IMR-90 (cell line): ENCODE measurements around the gene KLF13. TPM values are rescaled to one million over a fixed set of nuclear protein-coding genes. Genes with fewer than 3 reads are reported as not detected.

Source experiments
- ATAC-seq: fragments of 200-7000 bp; cut with Tn5 transposase; 2 replicates; pipeline ENCODE4 v1.9.1; 2020; ENCODE audit warnings: low read depth, mild to moderate bottlenecking, moderate library complexity
- BruUV-seq: library from RNA; stranded (reverse); fragments of 400-500 nt; replicated peaks from 2 replicates; lab custom pipeline; 2021; lab: Mats Ljungman, UMichigan
- CTCF ChIA-PET: fragments of 300-600 bp; formaldehyde crosslinking; extraction: SDS; loops from one replicate; lab custom pipeline; 2021; ENCODE audit warnings: antibody characterized with exemption; lab: Yijun Ruan, JAX
- POLR2A ChIA-PET: fragments of 300-600 bp; sonication (Branson Sonifier 250); formaldehyde crosslinking; loops from one replicate; lab custom pipeline; 2022; ENCODE audit warnings: antibody characterized with exemption; ENCODE audit not compliant: unreplicated experiment; lab: Charles Lee
- DNase-seq: peaks from one replicate; pipeline ENCODE4 v3.0.0; 2013
- H2AFZ ChIP-seq: replicated peaks from 2 replicates; pipeline ENCODE3; 2013; ENCODE audit warnings: low read length, mild to moderate bottlenecking; ENCODE audit not compliant: poor library complexity
- H2AK5ac ChIP-seq: 2 replicates; pipeline ENCODE4 v1.6.1; 2013; ENCODE audit warnings: low read depth, low read length, inconsistent platforms
- H2AK9ac ChIP-seq: replicated peaks from 2 replicates; pipeline ENCODE3; 2013; ENCODE audit warnings: mild to moderate bottlenecking, low read depth, low read length, moderate library complexity; ENCODE audit not compliant: poor library complexity
- H2BK120ac ChIP-seq: 2 replicates; pipeline ENCODE4 v1.6.1; 2013; ENCODE audit warnings: low read depth, low read length, inconsistent platforms
- H2BK15ac ChIP-seq: 3 replicates; pipeline ENCODE4 v1.6.1; 2013; ENCODE audit warnings: low read depth, low read length, inconsistent platforms
- H2BK20ac ChIP-seq: 2 replicates; pipeline ENCODE4 v1.6.1; 2013; ENCODE audit warnings: low read depth, mild to moderate bottlenecking, inconsistent platforms, low read length, moderate library complexity
- H2BK5ac ChIP-seq: 2 replicates; pipeline ENCODE4 v1.6.1; 2013; ENCODE audit warnings: mild to moderate bottlenecking, low read depth, low read length, inconsistent platforms; ENCODE audit not compliant: poor library complexity, severe bottlenecking
- H3K14ac ChIP-seq: replicated peaks from 2 replicates; pipeline ENCODE4 v1.6.1; 2013; ENCODE audit warnings: low read depth, low read length, inconsistent platforms
- H3K18ac ChIP-seq: 2 replicates; pipeline ENCODE4 v1.6.1; 2013; ENCODE audit warnings: low read depth, low read length, control low read depth
- H3K23ac ChIP-seq: 2 replicates; pipeline ENCODE4 v1.6.1; 2013; ENCODE audit warnings: low read depth, low read length, inconsistent platforms
- H3K27ac ChIP-seq: 2 replicates; pipeline ENCODE4 v1.5.1; 2013; ENCODE audit warnings: mild to moderate bottlenecking, control low read depth, low read length; ENCODE audit not compliant: insufficient read depth
- H3K27me3 ChIP-seq: 2 replicates; pipeline ENCODE4 v1.6.1; 2013; ENCODE audit warnings: low read length; ENCODE audit not compliant: control insufficient read depth, insufficient read depth
- H3K36me3 ChIP-seq: 2 replicates; pipeline ENCODE4 v1.6.1; 2013; ENCODE audit warnings: low read length, mixed read lengths; ENCODE audit not compliant: control insufficient read depth, insufficient read depth
- H3K4ac ChIP-seq: 2 replicates; pipeline ENCODE4 v1.6.1; 2013; ENCODE audit warnings: low read depth, low read length, inconsistent platforms
- H3K4me1 ChIP-seq: 2 replicates; pipeline ENCODE4 v1.6.1; 2013; ENCODE audit warnings: low read length, mixed read lengths; ENCODE audit not compliant: control insufficient read depth, insufficient read depth
- H3K4me2 ChIP-seq: 2 replicates; pipeline ENCODE4 v1.6.1; 2013; ENCODE audit warnings: low read depth, mild to moderate bottlenecking, control low read depth, low read length, moderate library complexity
- H3K4me3 ChIP-seq: 2 replicates; pipeline ENCODE4 v1.5.1; 2013; ENCODE audit warnings: low read depth, mild to moderate bottlenecking, control low read depth, low read length, moderate library complexity; ENCODE audit not compliant: insufficient read depth
- H3K56ac ChIP-seq: 2 replicates; pipeline ENCODE4 v1.6.1; 2013; ENCODE audit warnings: low read length, inconsistent platforms; ENCODE audit not compliant: insufficient read depth; ENCODE audit errors: extremely low read depth
- H3K79me1 ChIP-seq, 2 experiments: 2 replicates each; pipeline ENCODE4 v1.6.1; 2013; ENCODE audit warnings: low read length in 2 of 2, inconsistent platforms in 1 of 2, low read depth in 1 of 2
- H3K9ac ChIP-seq: 2 replicates; pipeline ENCODE4 v1.6.1; 2013; ENCODE audit warnings: low read depth, low read length, control low read depth
- H3K9me1 ChIP-seq: 2 replicates; pipeline ENCODE4 v1.6.1; 2013; ENCODE audit warnings: low read length, inconsistent platforms; ENCODE audit not compliant: insufficient read depth
- H3K9me3 ChIP-seq: 2 replicates; pipeline ENCODE4 v1.6.1; 2013; ENCODE audit warnings: low read length; ENCODE audit not compliant: control insufficient read depth, insufficient read depth
- H4K20me1 ChIP-seq: 2 replicates; pipeline ENCODE4 v1.6.1; 2013; ENCODE audit warnings: low read length, inconsistent platforms; ENCODE audit not compliant: insufficient read depth
- H4K5ac ChIP-seq: 2 replicates; pipeline ENCODE4 v1.6.1; 2013; ENCODE audit warnings: mild to moderate bottlenecking, low read depth, low read length, control low read depth
- H4K8ac ChIP-seq, 2 experiments: 2 replicates each; pipeline ENCODE4 v1.6.1; 2013; ENCODE audit warnings: low read depth in 2 of 2, low read length in 2 of 2, control low read depth in 1 of 2, inconsistent platforms in 1 of 2
- H4K91ac ChIP-seq: 2 replicates; pipeline ENCODE4 v1.6.1; 2013; ENCODE audit warnings: low read depth, low read length, inconsistent platforms; ENCODE audit not compliant: insufficient read depth
- BHLHE40 ChIP-seq: fragments of 150-350 bp; IDR thresholded peaks from 2 replicates; pipeline ENCODE4 v1.6.1; 2016; ENCODE audit warnings: mild to moderate bottlenecking, low read depth, low read length
- CEBPB ChIP-seq: IDR thresholded peaks from 2 replicates; pipeline ENCODE4 v1.6.1; 2012; ENCODE audit warnings: low read depth, low read length, improper control_type of control experiment
- CHD1 ChIP-seq: IDR thresholded peaks from 2 replicates; pipeline ENCODE4 v1.6.1; 2012; ENCODE audit warnings: low read depth, low read length, improper control_type of control experiment
- MAFK ChIP-seq: IDR thresholded peaks from 2 replicates; pipeline ENCODE4 v1.6.1; 2012; ENCODE audit warnings: low read depth, low read length, improper control_type of control experiment
- MAZ ChIP-seq: IDR thresholded peaks from 2 replicates; pipeline ENCODE4 v1.6.1; 2012; ENCODE audit warnings: low read depth, mild to moderate bottlenecking, low read length, improper control_type of control experiment, moderate library complexity, borderline replicate concordance
- MXI1 ChIP-seq: IDR thresholded peaks from 2 replicates; pipeline ENCODE4 v1.6.1; 2012; ENCODE audit warnings: low read depth, mild to moderate bottlenecking, low read length, moderate library complexity, borderline replicate concordance
- NFE2L2 ChIP-seq: fragments of 150-350 bp; IDR thresholded peaks from 2 replicates; pipeline ENCODE4 v1.6.1; 2016; ENCODE audit warnings: low read depth, mild to moderate bottlenecking, low read length
- POLR2A ChIP-seq: IDR thresholded peaks from 2 replicates; pipeline ENCODE4 v1.6.1; 2012; ENCODE audit warnings: mild to moderate bottlenecking, low read depth, low read length
- RAD21 ChIP-seq: IDR thresholded peaks from 2 replicates; pipeline ENCODE4 v1.6.1; 2012; ENCODE audit warnings: low read length, improper control_type of control experiment
- RCOR1 ChIP-seq: IDR thresholded peaks from 2 replicates; pipeline ENCODE4 v1.6.1; 2012; ENCODE audit warnings: mild to moderate bottlenecking, low read length, improper control_type of control experiment; ENCODE audit not compliant: insufficient replicate concordance
- RFX5 ChIP-seq: IDR thresholded peaks from 2 replicates; pipeline ENCODE4 v1.8.0; 2012; ENCODE audit warnings: low read depth, mild to moderate bottlenecking, low read length, moderate library complexity
- SMC3 ChIP-seq: fragments of 150-350 bp; IDR thresholded peaks from 2 replicates; pipeline ENCODE4 v1.6.1; 2016; ENCODE audit warnings: low read depth, mild to moderate bottlenecking, antibody characterized with exemption, low read length, moderate library complexity
- WGBS, 2 experiments: methylation state at CpG; one replicate each; pipeline versions ENCODE4 v1.1.5 to v1.1.7; 2013; ENCODE audit warnings: missing lambda C conversion rate in 2 of 2; ENCODE audit not compliant: insufficient read length in 1 of 2; ENCODE audit errors: extremely low coverage in 2 of 2; 5-methylcytosine and 5-hydroxymethylcytosine counted together
- dilution Hi-C: fragments of 300-500 bp; cut with HindIII; formaldehyde crosslinking; loops from one replicate; pipeline ENCODE4 v1.14.3; 2018; ENCODE audit warnings: low sequenced_read_pairs; ENCODE audit not compliant: unreplicated experiment
- in situ Hi-C: fragments of 300-500 bp; cut with MboI; formaldehyde crosslinking; loops from 3 replicates; pipeline ENCODE4 v1.14.3; 2019; ENCODE audit warnings: low sequenced_read_pairs, inconsistent platforms, mixed read lengths
- intact Hi-C: fragments of 100-400 bp; cut with micrococcal nuclease; formaldehyde crosslinking; loops from 2 replicates; pipeline ENCODE4 v1.10.0; 2022
- polyA plus RNA-seq, 3 experiments: library from polyadenylated mRNA; depleted of rRNA; stranded (reverse); fragments of >200 nt; gene quantifications; 2 replicates each; pipeline ENCODE4 v1.2.3, GENCODE V29; 2012; ENCODE audit warnings: low replicate concordance in 1 of 3
- total RNA-seq: library from RNA; depleted of rRNA; stranded (reverse); fragments of >200 nt; gene quantifications from 2 replicates; pipeline ENCODE4 v1.2.3, GENCODE V29; 2012
- TF ChIP-seq, protein P1 (sequence below): conservative IDR thresholded peaks from 2 replicates; pipeline ENCODE4 v1.5.1; 2012; ENCODE audit warnings: mild to moderate bottlenecking, low read depth, low read length, improper control_type of control experiment
- TF ChIP-seq, protein P2 (sequence below): fragments of 150-350 bp; IDR thresholded peaks from 2 replicates; pipeline ENCODE4 v1.6.1; 2017; ENCODE audit warnings: mild to moderate bottlenecking, antibody characterized with exemption, low read length, low read depth
- TF ChIP-seq, protein P3 (sequence below): fragments of 150-350 bp; IDR thresholded peaks from 2 replicates; pipeline ENCODE4 v1.6.1; 2016; ENCODE audit warnings: low read depth, mild to moderate bottlenecking, low read length, moderate library complexity, borderline replicate concordance

The KLF13 gene
- total and polyA plus RNA-seq, 2 of the 4 experiments (the other 2 are of a cell fraction), result 9.5 to 10.6 TPM

DNA sequence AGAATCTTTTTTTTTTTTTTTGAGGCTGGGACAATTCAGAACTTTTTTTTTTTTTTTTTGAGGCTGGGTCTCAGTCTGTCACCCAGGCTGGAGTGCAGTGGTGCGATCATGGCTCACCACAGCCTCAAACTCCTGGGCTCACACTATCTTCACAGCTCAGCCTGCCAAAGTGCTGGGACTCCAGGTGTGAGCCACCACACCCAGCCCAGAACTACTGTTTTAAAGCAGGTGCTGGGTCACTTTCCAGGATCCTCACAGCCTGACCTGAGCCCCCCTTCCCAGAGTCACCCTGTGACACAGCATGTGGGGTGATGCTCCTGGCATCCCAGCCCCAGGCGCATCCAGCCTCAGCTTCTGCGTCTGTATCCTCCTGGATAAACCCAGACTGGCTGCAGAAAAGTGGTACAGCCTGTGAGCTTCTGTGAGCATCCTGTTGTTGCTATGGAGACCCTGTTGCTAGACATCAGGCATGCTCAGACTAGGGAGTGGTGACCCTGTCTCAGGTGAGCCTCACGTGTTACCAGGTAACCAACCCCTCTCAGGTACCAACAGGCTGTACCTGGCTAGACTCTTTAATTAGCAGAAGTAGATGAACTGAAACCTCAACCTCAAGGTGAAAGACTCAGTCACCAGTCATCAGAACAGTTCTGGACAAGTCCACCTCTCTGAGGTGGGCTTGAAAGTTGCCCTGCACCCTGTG lies 15.0 kb downstream of the KLF13 start:
- Histone ChIP-seq H2BK20ac (no peak overlapping the region), H2BK120ac (no peak overlapping the region), H3K4me2 (no peak overlapping the region), H4K5ac (no peak overlapping the region), H2AK9ac (no peak overlapping the region), H3K4me3 (no peak overlapping the region), H3K14ac (no peak overlapping the region), H3K36me3 (no peaks in the 10 kb centered on the region), H3K9ac (no peak overlapping the region), H3K56ac (no peak overlapping the region), H3K27ac (no peak overlapping the region), H2BK5ac (no peak overlapping the region), H3K27me3 (no peaks in the 10 kb centered on the region), H3K18ac (no peak overlapping the region), H4K8ac (no peak overlapping the region), H3K9me1 (peaks cover 37% of the 10 kb centered on the region), H4K20me1 (peaks cover 95% of the 10 kb centered on the region), H3K4ac (no peak overlapping the region), H3K23ac (0 out of 2 replicates have a peak overlapping the region, but pooled peaks have one; percentile 52), H3K79me1 (peaks cover 45 to 96% of the 10 kb centered on the region in 2 experiments), H2AFZ (no peak overlapping the region), H3K9me3 (no peaks in the 10 kb centered on the region), H4K91ac (no peak overlapping the region), H2AK5ac (no peak overlapping the region), H3K4me1 (peaks cover 16% of the 10 kb centered on the region), H2BK15ac (no peak overlapping the region)
- TF ChIP-seq POLR2A (no peak), BHLHE40 (no peak), SMC3 (no peak), CHD1 (no peak), RFX5 (no peak), MAFK (no peak), CEBPB (no peak), RAD21 (no peak), MAZ (no peak), RCOR1 (no peak), NFE2L2 (no peak), MXI1 (no peak)
- TF ChIP-seq, protein P1, sequence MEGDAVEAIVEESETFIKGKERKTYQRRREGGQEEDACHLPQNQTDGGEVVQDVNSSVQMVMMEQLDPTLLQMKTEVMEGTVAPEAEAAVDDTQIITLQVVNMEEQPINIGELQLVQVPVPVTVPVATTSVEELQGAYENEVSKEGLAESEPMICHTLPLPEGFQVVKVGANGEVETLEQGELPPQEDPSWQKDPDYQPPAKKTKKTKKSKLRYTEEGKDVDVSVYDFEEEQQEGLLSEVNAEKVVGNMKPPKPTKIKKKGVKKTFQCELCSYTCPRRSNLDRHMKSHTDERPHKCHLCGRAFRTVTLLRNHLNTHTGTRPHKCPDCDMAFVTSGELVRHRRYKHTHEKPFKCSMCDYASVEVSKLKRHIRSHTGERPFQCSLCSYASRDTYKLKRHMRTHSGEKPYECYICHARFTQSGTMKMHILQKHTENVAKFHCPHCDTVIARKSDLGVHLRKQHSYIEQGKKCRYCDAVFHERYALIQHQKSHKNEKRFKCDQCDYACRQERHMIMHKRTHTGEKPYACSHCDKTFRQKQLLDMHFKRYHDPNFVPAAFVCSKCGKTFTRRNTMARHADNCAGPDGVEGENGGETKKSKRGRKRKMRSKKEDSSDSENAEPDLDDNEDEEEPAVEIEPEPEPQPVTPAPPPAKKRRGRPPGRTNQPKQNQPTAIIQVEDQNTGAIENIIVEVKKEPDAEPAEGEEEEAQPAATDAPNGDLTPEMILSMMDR, result no peak
- TF ChIP-seq, protein P2, sequence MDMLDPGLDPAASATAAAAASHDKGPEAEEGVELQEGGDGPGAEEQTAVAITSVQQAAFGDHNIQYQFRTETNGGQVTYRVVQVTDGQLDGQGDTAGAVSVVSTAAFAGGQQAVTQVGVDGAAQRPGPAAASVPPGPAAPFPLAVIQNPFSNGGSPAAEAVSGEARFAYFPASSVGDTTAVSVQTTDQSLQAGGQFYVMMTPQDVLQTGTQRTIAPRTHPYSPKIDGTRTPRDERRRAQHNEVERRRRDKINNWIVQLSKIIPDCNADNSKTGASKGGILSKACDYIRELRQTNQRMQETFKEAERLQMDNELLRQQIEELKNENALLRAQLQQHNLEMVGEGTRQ, result no peak
- TF ChIP-seq, protein P3, sequence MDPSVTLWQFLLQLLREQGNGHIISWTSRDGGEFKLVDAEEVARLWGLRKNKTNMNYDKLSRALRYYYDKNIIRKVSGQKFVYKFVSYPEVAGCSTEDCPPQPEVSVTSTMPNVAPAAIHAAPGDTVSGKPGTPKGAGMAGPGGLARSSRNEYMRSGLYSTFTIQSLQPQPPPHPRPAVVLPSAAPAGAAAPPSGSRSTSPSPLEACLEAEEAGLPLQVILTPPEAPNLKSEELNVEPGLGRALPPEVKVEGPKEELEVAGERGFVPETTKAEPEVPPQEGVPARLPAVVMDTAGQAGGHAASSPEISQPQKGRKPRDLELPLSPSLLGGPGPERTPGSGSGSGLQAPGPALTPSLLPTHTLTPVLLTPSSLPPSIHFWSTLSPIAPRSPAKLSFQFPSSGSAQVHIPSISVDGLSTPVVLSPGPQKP, result no peak
- dilution Hi-C loops (no loop called here), intact Hi-C loops (no loop called here), in situ Hi-C loops (no loop called here)
- ChIA-PET POLR2A (no interaction called here), CTCF (interaction anchor here (0.6 kb wide), 1 partner anchor 115 kb away, joined by 3 read pairs; no protein-coding TSS in a partner anchor)
- no TSS peak for BruUV-seq
- no peak for DNase-seq
- ATAC-seq, result no peak
- no CpG with 5 or more reads among the region's 4 CpGs for WGBS, 2 experiments
